ENCODE results near the gene ABCC1. TPM values are rescaled to one million over a fixed set of nuclear protein-coding genes. Genes with fewer than 3 reads are reported as not detected.

ABCC1 gene
- total and polyA plus RNA-seq, 2 donors from 2014 or later, result 4.6 to 29.7 TPM

DNA sequence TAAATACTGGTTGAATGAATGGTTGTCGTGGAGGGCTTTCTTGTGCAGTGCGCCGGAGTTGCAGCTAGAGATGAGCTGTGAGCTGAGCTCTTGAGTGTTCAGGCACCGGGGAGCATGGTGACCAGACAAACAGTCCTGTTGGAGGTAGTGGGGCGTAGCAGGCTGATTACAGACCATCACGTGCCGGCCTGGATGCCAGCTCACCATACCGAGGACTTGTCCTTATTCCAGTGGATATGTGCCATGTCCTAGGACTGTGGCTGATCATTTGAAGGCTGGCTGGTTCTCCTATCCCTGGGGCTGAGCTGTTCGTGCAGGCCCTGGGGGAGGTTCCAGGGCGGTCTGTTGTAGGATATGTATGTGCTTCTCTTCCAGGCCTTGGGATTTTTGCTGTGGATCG is 60.0 kb downstream of the ABCC1 start:
- Histone ChIP-seq H3K9me3 (ENCODE audit: control insufficient read depth in 2 of 3, insufficient read depth in 1 of 3, low read length in 3 of 3) (no peaks in the 10 kb centered on the region), H3K27me3 (ENCODE audit: control insufficient read depth, insufficient read depth, low read length) (no peaks in the 10 kb centered on the region), H3K4me1 (ENCODE audit: control insufficient read depth in 2 of 3, insufficient read depth in 2 of 3, low read depth in 1 of 3, low read length in 3 of 3) (peaks cover 0 to 2% (median 1%) of the 10 kb centered on the region in 3 donors), H3K9ac (ENCODE audit: low read length in 3 of 3) (no peak overlapping the region), H3K36me3 (ENCODE audit: control insufficient read depth in 2 of 3, insufficient read depth in 3 of 3, low read length in 3 of 3) (peaks cover 0 to 2% (median 2%) of the 10 kb centered on the region in 3 donors), H3K27ac (ENCODE audit: low read depth in 2 of 2, low read length in 2 of 2) (no peak overlapping the region), H3K4me3 (ENCODE audit: low read length in 3 of 3) (no peak overlapping the region)
- DNase-seq, result peak in 4 of 5 donors; percentile 32 to 74 (median 43)
- no peak for TF ChIP-seq CTCF (IDR thresholded peaks at IDR 0.05; ENCODE audit: borderline replicate concordance, extremely low read depth, insufficient read depth)
- no peak for FAIRE-seq
- intact Hi-C loops (cut with DNase I), result no loop called here

GRCh38 chr16:16010194-16010593 is 60.8 kb downstream of the ABCC1 start:
- H3K27me3 ChIP-seq (ENCODE audit: control insufficient read depth, insufficient read depth, low read length), result no peaks in the 10 kb centered on the region
- intact Hi-C loops (cut with DNase I), result loop anchor here (10.0 kb wide), 1 partner anchor 55 kb away; no protein-coding TSS in a partner anchor
- FAIRE-seq, result no peak
- H3K27ac ChIP-seq (ENCODE audit: low read depth in 2 of 2, low read length in 2 of 2), result no peak overlapping the region
- no peak for TF ChIP-seq CTCF (IDR thresholded peaks at IDR 0.05; ENCODE audit: borderline replicate concordance, extremely low read depth, insufficient read depth)
- H3K9ac ChIP-seq (ENCODE audit: low read length in 3 of 3), result no peak overlapping the region
- peak in 1 of 5 donors; percentile 6 for DNase-seq
- peaks cover 0 to 8% (median 6%) of the 10 kb centered on the region in 3 donors for H3K4me1 ChIP-seq (ENCODE audit: control insufficient read depth in 2 of 3, insufficient read depth in 2 of 3, low read depth in 1 of 3, low read length in 3 of 3)
- H3K4me3 ChIP-seq (ENCODE audit: low read length in 3 of 3), result no peak overlapping the region
- peaks cover 0 to 2% (median 2%) of the 10 kb centered on the region in 3 donors for H3K36me3 ChIP-seq (ENCODE audit: control insufficient read depth in 2 of 3, insufficient read depth in 3 of 3, low read length in 3 of 3)
- H3K9me3 ChIP-seq (ENCODE audit: control insufficient read depth in 2 of 3, insufficient read depth in 1 of 3, low read length in 3 of 3), result no peaks in the 10 kb centered on the region

DNA sequence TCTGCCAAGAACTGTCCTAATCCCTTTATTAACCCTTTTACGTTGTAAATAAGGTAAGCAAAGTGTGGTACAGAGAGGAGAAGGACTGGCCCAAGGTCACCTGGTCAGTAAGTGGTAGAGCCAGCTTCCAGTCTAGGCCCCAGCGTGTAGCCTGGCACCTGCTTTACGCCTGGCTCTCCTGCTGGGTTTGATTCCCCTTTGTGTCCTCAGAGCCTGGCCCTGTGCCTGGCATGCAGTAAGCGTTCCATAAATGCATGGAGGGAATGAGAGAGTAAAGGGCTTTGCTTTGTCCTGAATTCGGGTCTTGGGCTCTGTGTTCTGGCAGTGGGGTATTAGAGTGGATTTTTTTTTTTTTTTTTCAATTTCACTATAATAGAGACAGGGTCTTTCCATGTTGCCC is 62.7 kb downstream of the ABCC1 start:
- intact Hi-C loops (cut with DNase I), result loop anchor here (10.0 kb wide), 1 partner anchor 53 kb away; no protein-coding TSS in a partner anchor
- Histone ChIP-seq H3K4me1 (ENCODE audit: control insufficient read depth in 2 of 3, insufficient read depth in 2 of 3, low read depth in 1 of 3, low read length in 3 of 3) (peaks cover 0 to 8% (median 6%) of the 10 kb centered on the region in 3 donors), H3K9ac (ENCODE audit: low read length in 3 of 3) (no peak overlapping the region), H3K36me3 (ENCODE audit: control insufficient read depth in 2 of 3, insufficient read depth in 3 of 3, low read length in 3 of 3) (peaks cover 2 to 5% (median 2%) of the 10 kb centered on the region in 3 donors), H3K27me3 (ENCODE audit: control insufficient read depth, insufficient read depth, low read length) (no peaks in the 10 kb centered on the region), H3K4me3 (ENCODE audit: low read length in 3 of 3) (no peak overlapping the region), H3K27ac (ENCODE audit: low read depth in 2 of 2, low read length in 2 of 2) (no peak overlapping the region), H3K9me3 (ENCODE audit: control insufficient read depth in 2 of 3, insufficient read depth in 1 of 3, low read length in 3 of 3) (no peaks in the 10 kb centered on the region)
- no peak for FAIRE-seq
- TF ChIP-seq CTCF (IDR thresholded peaks at IDR 0.05; ENCODE audit: borderline replicate concordance, extremely low read depth, insufficient read depth), result no peak
- DNase-seq, result peak in 1 of 5 donors; percentile 33

GRCh38 chr16:16013812-16014211 is 64.4 kb downstream of the ABCC1 start:
- peaks cover 2 to 9% (median 5%) of the 10 kb centered on the region in 3 donors for H3K36me3 ChIP-seq (ENCODE audit: control insufficient read depth in 2 of 3, insufficient read depth in 3 of 3, low read length in 3 of 3)
- intact Hi-C loops (cut with DNase I), result loop anchor here (10.0 kb wide), 1 partner anchor 51 kb away; no protein-coding TSS in a partner anchor
- FAIRE-seq, result no peak

More at GRCh38 chr16:16013812-16014211, 64.4 kb downstream of the ABCC1 start:
- Histone ChIP-seq H3K27ac (ENCODE audit: low read depth in 2 of 2, low read length in 2 of 2) (no peak overlapping the region), H3K4me3 (ENCODE audit: low read length in 3 of 3) (no peak overlapping the region), H3K9ac (ENCODE audit: low read length in 3 of 3) (no peak overlapping the region), H3K9me3 (ENCODE audit: control insufficient read depth in 2 of 3, insufficient read depth in 1 of 3, low read length in 3 of 3) (no peaks in the 10 kb centered on the region), H3K27me3 (ENCODE audit: control insufficient read depth, insufficient read depth, low read length) (no peaks in the 10 kb centered on the region), H3K4me1 (ENCODE audit: control insufficient read depth in 2 of 3, insufficient read depth in 2 of 3, low read depth in 1 of 3, low read length in 3 of 3) (peaks cover 0 to 8% (median 6%) of the 10 kb centered on the region in 3 donors)
- no peak for TF ChIP-seq CTCF (IDR thresholded peaks at IDR 0.05; ENCODE audit: borderline replicate concordance, extremely low read depth, insufficient read depth)
- DNase-seq, result peak in 1 of 5 donors; percentile 42

All from kidney (tissue), 14 donors.